BJ (cell line): Measurements from ENCODE around the gene TUBGCP2. TPM values are rescaled to one million over a fixed set of nuclear protein-coding genes. Genes with fewer than 3 reads are reported as not detected.

Experiments used
- CTCF ChIA-PET: fragments of 350-600 bp; formaldehyde crosslinking; extraction: SDS; loops from one replicate; lab custom pipeline; 2021; ENCODE audit warnings: antibody characterized with exemption, inconsistent platforms; lab: Yijun Ruan, JAX
- POLR2A ChIA-PET: fragments of 300-600 bp; sonication (Branson Sonifier 250); formaldehyde crosslinking; extraction: SDS; loops from one replicate; lab custom pipeline; 2021; ENCODE audit warnings: antibody characterized with exemption; lab: Charles Lee
- DNase-seq: peaks from one replicate; pipeline ENCODE4 v3.0.0-alpha.2; 2011; ENCODE audit warnings: low read depth
- H3K27me3 ChIP-seq: 2 replicates; pipeline ENCODE4 v1.6.0; 2011; ENCODE audit warnings: low read length; ENCODE audit not compliant: control insufficient read depth, insufficient read depth
- H3K36me3 ChIP-seq: 2 replicates; pipeline ENCODE4 v1.5.1; 2011; ENCODE audit warnings: low read length; ENCODE audit not compliant: control insufficient read depth, insufficient read depth
- H3K4me3 ChIP-seq: 2 replicates; pipeline ENCODE4 v1.5.1; 2011; ENCODE audit warnings: low read depth, mild to moderate bottlenecking, control low read depth, low read length
- polyA plus RNA-seq: library from polyadenylated mRNA; depleted of rRNA; stranded (reverse); fragments of >200 nt; gene quantifications from 2 replicates; pipeline ENCODE4 v1.2.3, GENCODE V29; 2011
- TF ChIP-seq, protein P1 (sequence below): IDR thresholded peaks from 2 replicates; pipeline ENCODE4 v1.5.1; 2011; ENCODE audit warnings: low read depth, mild to moderate bottlenecking, control low read depth, inconsistent platforms, low read length, moderate library complexity; ENCODE audit not compliant: insufficient read depth

The TUBGCP2 gene
- polyA plus RNA-seq, 1 experiment, result 55.8 TPM

DNA sequence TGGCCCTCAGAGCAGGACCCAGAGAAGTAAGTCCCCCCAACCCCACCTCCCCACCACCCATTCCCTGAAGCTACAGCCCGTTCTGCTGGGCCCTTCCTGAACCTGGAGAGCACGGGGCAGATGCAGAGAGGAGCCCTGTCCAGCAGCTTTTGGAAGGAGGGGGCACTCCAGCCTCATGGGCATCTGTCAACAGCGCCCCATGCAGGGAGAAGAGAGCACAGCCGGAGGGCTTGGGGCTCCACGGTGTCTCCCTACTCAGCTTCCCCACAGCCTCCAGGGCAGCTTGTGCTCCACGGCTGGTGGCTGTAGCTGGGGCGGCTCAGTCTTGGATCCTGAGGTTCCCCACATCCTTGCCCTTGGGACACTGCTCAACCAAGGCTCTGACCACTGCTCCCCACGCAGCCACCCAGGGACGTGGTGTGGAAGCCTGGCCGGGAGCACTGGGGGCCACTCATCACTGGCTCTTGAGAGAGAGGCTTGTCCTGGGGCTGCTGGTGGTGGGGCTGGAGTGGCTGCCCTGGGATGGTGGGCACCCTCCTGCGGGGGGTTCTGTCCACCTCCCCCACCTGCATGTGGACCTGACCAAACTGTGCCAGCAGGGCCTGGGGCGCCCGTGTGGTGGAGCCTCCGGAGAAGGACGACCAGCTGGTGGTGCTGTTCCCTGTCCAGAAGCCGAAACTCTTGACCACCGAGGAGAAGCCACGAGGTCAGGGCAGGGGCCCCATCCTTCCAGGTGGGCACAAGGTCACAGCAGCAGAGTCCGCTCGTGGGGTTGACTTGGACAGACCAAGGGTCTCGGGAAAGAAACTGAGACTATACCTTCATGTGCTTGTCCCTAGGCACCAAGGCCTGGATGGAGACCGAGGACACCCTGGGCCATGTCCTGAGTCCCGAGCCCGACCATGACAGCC is 43.0 kb upstream of the TUBGCP2 start:
- DNase-seq, result no peak
- Histone ChIP-seq H3K27me3 (no peaks in the 10 kb centered on the region), H3K4me3 (no peak overlapping the region), H3K36me3 (peaks cover 3% of the 10 kb centered on the region)
- TF ChIP-seq, protein P1, sequence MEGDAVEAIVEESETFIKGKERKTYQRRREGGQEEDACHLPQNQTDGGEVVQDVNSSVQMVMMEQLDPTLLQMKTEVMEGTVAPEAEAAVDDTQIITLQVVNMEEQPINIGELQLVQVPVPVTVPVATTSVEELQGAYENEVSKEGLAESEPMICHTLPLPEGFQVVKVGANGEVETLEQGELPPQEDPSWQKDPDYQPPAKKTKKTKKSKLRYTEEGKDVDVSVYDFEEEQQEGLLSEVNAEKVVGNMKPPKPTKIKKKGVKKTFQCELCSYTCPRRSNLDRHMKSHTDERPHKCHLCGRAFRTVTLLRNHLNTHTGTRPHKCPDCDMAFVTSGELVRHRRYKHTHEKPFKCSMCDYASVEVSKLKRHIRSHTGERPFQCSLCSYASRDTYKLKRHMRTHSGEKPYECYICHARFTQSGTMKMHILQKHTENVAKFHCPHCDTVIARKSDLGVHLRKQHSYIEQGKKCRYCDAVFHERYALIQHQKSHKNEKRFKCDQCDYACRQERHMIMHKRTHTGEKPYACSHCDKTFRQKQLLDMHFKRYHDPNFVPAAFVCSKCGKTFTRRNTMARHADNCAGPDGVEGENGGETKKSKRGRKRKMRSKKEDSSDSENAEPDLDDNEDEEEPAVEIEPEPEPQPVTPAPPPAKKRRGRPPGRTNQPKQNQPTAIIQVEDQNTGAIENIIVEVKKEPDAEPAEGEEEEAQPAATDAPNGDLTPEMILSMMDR, result no peak
- ChIA-PET POLR2A (no interaction called here), CTCF (no interaction called here)

- POLR2A ChIA-PET, result no interaction called here
Observed at GRCh38 chr10:133350950-133351329, 42.3 kb upstream of the TUBGCP2 start.

DNA sequence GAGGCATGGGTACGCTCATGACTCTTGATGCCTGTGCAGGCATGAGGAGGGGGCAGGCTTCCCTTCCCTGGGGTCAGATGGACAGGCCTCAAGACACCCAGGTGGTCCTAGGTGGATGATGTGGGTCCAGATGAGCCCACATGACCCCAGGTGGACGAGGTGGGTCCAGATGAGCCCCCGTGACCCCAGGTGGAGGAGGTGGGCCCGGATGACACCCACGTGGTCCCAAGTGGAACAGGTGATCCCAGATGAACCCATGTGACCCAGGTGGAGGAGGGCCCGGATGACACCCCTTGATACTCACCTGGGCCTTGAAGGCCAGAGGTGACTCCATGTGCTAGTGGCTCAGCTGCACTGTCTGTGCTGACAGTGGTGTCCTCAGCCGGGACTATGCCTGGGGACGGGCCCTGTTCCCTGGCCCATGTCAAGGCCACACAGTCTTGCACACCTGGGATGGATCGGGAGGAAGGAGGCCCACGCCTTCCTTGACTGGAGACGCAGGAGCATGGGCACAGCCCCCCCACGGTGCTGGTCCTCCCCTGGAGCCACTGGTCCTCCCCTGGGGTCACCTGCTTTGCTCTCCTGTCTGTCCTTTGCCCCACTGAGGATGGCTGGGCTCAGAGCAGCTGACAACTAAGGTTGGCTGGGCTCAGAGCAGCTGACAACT is 41.7 kb upstream of the TUBGCP2 start:
- peaks cover 3% of the 10 kb centered on the region for H3K36me3 ChIP-seq
- ChIA-PET CTCF (no interaction called here), POLR2A (no interaction called here)
- TF ChIP-seq, protein P1, result no peak
- no peak for DNase-seq
- no peak overlapping the region for H3K4me3 ChIP-seq
- no peaks in the 10 kb centered on the region for H3K27me3 ChIP-seq

More at GRCh38 chr10:133350950-133351329, 42.3 kb upstream of the TUBGCP2 start:
- H3K36me3 ChIP-seq, result peaks cover 3% of the 10 kb centered on the region
- no peak for DNase-seq
- TF ChIP-seq, protein P1, result no peak
- no peaks in the 10 kb centered on the region for H3K27me3 ChIP-seq
- H3K4me3 ChIP-seq, result no peak overlapping the region
- CTCF ChIA-PET, result no interaction called here

DNA sequence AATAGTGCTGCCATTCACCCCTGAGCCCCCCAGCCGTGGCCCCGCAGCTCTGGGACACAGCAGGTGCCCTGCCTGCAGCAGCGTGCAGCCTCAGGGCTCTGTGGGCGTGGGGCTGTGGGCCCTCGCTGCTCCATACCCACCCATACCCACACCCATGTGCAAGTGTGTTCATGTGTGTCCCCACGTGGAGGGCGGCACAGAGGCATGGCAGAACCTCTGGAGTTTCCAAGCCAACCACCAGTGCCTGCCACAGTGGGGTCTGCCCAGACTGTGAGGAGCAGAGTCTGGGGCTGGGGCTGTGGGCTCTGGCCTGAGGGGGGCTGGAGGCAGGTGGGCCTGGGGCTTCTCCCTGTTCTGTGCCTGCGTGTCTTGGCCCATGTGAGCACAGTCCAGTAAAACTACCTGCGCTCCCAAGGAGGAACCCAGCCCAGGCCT is 40.9 kb upstream of the TUBGCP2 start:
- Histone ChIP-seq H3K36me3 (peaks cover under 1% of the 10 kb centered on the region; the same call in 1 of the 2 replicates), H3K27me3 (no peaks in the 10 kb centered on the region), H3K4me3 (no peak overlapping the region)
- ChIA-PET POLR2A (no interaction called here), CTCF (no interaction called here)
- DNase-seq, result no peak
- TF ChIP-seq, protein P1, result no peak

DNA sequence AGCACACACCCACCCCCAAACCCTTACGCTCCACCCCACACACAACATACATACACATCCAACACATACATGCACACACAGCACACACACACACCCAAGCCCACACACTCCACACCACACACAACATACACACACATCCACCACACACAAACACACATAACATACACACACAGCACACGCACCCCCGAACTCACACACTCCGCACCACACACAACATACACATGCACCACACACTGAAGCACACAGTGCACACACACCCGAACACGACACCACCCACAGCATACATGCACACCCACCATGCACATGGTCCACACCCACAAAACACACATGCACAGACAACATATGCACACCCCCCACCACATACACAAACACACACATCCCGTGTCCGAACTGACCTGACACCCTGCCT is 40.5 kb upstream of the TUBGCP2 start:
- no peak for DNase-seq
- TF ChIP-seq, protein P1, result no peak
- H3K36me3 ChIP-seq, result no peaks in the 10 kb centered on the region; the same call in 1 of the 2 replicates
- CTCF ChIA-PET, result no interaction called here
- peaks cover 1% of the 10 kb centered on the region; the same call in 1 of the 2 replicates for H3K27me3 ChIP-seq
- H3K4me3 ChIP-seq, result no peak overlapping the region
- POLR2A ChIA-PET, result no interaction called here
